Sigmoid colon (tissue), 4 donors: Measurements from ENCODE around the gene COPB2.

Experiments
- EP300 ChIP-seq, 4 donors: sonication (generic); formaldehyde crosslinking; IDR thresholded peaks; one replicate each; pipeline ENCODE4 v1.6.1; 2017; ENCODE audit warnings: antibody characterized with exemption in 4 of 4
- POLR2A ChIP-seq, 2 donors: fragments of 450-650 bp; IDR thresholded peaks; one replicate each; pipeline ENCODE4 v1.6.1; 2016; ENCODE audit warnings: antibody characterized with exemption in 2 of 2, mild to moderate bottlenecking in 2 of 2, moderate library complexity in 2 of 2
- POLR2AphosphoS5 ChIP-seq, 4 donors: sonication (generic); formaldehyde crosslinking; IDR thresholded peaks; one replicate each; pipeline ENCODE4 v1.6.1; 2017; ENCODE audit warnings: antibody characterized with exemption in 4 of 4
- TF ChIP-seq, protein P1 (sequence below), 4 experiments: fragments of 450-650 bp in 3 of 4; fragments of 200-600 bp in 1 of 4; IDR thresholded peaks; one replicate each; pipeline ENCODE4 v1.5.1; 2016 to 2019; ENCODE audit warnings: antibody characterized with exemption in 4 of 4, mild to moderate bottlenecking in 3 of 4, moderate library complexity in 2 of 4

DNA sequence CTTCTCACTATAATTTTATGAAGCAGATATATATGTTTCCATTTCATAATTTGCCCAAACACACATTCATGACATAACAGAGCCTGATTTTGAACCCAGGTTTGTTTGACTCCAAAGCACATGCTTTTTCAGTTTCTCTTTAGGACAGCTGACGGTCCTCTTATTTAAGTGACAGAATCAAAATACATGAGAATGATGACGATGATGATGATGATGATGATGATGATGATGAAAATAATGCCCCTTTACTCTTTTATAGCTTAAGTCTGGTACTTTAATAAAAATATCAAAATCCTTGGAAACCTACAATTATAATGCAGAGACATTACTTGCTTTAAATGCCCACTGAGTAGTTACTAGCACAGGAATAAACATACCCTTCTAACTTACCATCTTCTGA lies 15.3 kb downstream of the COPB2 start:
- TF ChIP-seq EP300 (IDR thresholded peaks at IDR 0.05) (no peak), POLR2AphosphoS5 (IDR thresholded peaks at IDR 0.05) (no peak), POLR2A (IDR thresholded peaks at IDR 0.05) (no peak)
- TF ChIP-seq, protein P1, sequence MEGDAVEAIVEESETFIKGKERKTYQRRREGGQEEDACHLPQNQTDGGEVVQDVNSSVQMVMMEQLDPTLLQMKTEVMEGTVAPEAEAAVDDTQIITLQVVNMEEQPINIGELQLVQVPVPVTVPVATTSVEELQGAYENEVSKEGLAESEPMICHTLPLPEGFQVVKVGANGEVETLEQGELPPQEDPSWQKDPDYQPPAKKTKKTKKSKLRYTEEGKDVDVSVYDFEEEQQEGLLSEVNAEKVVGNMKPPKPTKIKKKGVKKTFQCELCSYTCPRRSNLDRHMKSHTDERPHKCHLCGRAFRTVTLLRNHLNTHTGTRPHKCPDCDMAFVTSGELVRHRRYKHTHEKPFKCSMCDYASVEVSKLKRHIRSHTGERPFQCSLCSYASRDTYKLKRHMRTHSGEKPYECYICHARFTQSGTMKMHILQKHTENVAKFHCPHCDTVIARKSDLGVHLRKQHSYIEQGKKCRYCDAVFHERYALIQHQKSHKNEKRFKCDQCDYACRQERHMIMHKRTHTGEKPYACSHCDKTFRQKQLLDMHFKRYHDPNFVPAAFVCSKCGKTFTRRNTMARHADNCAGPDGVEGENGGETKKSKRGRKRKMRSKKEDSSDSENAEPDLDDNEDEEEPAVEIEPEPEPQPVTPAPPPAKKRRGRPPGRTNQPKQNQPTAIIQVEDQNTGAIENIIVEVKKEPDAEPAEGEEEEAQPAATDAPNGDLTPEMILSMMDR (IDR thresholded peaks at IDR 0.05), result no peak
